Muscle of back (tissue), 11 donors: Measurements from ENCODE around the gene TRANK1. TPM values are rescaled to one million over a fixed set of nuclear protein-coding genes. Genes with fewer than 3 reads are reported as not detected.
A peak's percentile ranks its signal among the peaks of the same experiment; 100 is the strongest.
"Not testable (repeated sequence)": the region's sequence is repeated elsewhere in the genome, so short reads cannot be mapped to it uniquely, and the experiment has no call there.

ENCODE experiments used
- DNase-seq, 3 donors: peaks; one replicate each; pipeline versions ENCODE4 v3.0.0 to v3.0.0-alpha.2; 2013
- polyA plus RNA-seq, 10 donors: library from polyadenylated mRNA; unstranded; fragments of 120-200 nt; gene quantifications; one replicate each; pipeline ENCODE4 v1.2.1, GENCODE V29; 2013; ENCODE audit not compliant: insufficient read length in 10 of 10

Gene TRANK1
- polyA plus RNA-seq, 10 donors, result 4.3 to 7.8 (median 5.1) TPM

- DNase-seq, result peak; percentile 55 to 75 (median 70)
These were observed 51.7 kb downstream of the TRANK1 start for GRCh38 chr3:36893137-36893557.

- DNase-seq, result no peak
These were observed 52.3 kb downstream of the TRANK1 start for GRCh38 chr3:36892457-36893136.

GRCh38 chr3:36891701-36892160 is 53.1 kb downstream of the TRANK1 start:
- DNase-seq, result peak in 1 of 3 donors; percentile 50

- DNase-seq, result not testable (repeated sequence)
These were observed 53.8 kb downstream of the TRANK1 start for GRCh38 chr3:36891097-36891496.

GRCh38 chr3:36890261-36890660 is 54.6 kb downstream of the TRANK1 start:
- DNase-seq, result no peak

- DNase-seq, result no peak
These were observed 63.1 kb downstream of the TRANK1 start for GRCh38 chr3:36881735-36882134.

GRCh38 chr3:36879842-36880241 is 65.0 kb downstream of the TRANK1 start:
- not testable (repeated sequence) for DNase-seq

GRCh38 chr3:36877930-36878685 is 66.7 kb downstream of the TRANK1 start:
- no peak for DNase-seq

GRCh38 chr3:36876181-36876936 is 68.5 kb downstream of the TRANK1 start:
- DNase-seq, result no peak

- DNase-seq, result no peak
These were observed 69.5 kb downstream of the TRANK1 start for GRCh38 chr3:36875397-36875796.

GRCh38 chr3:36874424-36874823 is 70.4 kb downstream of the TRANK1 start:
- no peak for DNase-seq

- no peak for DNase-seq
These were observed 73.3 kb downstream of the TRANK1 start for GRCh38 chr3:36871379-36872126.

GRCh38 chr3:36868614-36869436 is 76.0 kb downstream of the TRANK1 start:
- DNase-seq, result peak; percentile 45 to 85 (median 80)

GRCh38 chr3:36867810-36868209 is 77.0 kb downstream of the TRANK1 start:
- DNase-seq, result no peak

- DNase-seq, result no peak
These were observed 78.5 kb downstream of the TRANK1 start for GRCh38 chr3:36866368-36866767.

GRCh38 chr3:36864180-36865053 is 80.4 kb downstream of the TRANK1 start:
- no peak for DNase-seq

- no peak for DNase-seq
These were observed 82.6 kb downstream of the TRANK1 start for GRCh38 chr3:36862076-36862755.

- no peak for DNase-seq
These were observed 85.4 kb downstream of the TRANK1 start for GRCh38 chr3:36859494-36859893.

- peak in 1 of 3 donors; percentile 30 for DNase-seq
These were observed 92.8 kb downstream of the TRANK1 start for GRCh38 chr3:36852071-36852470.
